ENCODE results near the gene RABGAP1L. TPM values are rescaled to one million over a fixed set of nuclear protein-coding genes. Genes with fewer than 3 reads are reported as not detected.

The RABGAP1L gene
- total RNA-seq, 1 donor from 2014 or later: 80.6 TPM

GRCh38 chr1:174996476-174996875, 837.2 kb downstream of the RABGAP1L start:
- no peaks in the 10 kb centered on the region for H3K9me3 ChIP-seq
- peaks cover 5% of the 10 kb centered on the region for H3K4me1 ChIP-seq
- no peak for ATAC-seq
- peaks cover 3% of the 10 kb centered on the region for H3K36me3 ChIP-seq
- no peak overlapping the region for H3K27ac ChIP-seq
- no peaks in the 10 kb centered on the region for H3K27me3 ChIP-seq
- no peak for TF ChIP-seq CTCF (IDR thresholded peaks at IDR 0.05)
- no peak for DNase-seq
- H3K4me3 ChIP-seq: no peak overlapping the region
- intact Hi-C loops (cut with DNase I): no loop called here

GRCh38 chr1:174997041-174997440, 837.7 kb downstream of the RABGAP1L start:
- DNase-seq (no peak), ATAC-seq (no peak)
- Histone ChIP-seq H3K4me3 (no peak overlapping the region), H3K27me3 (no peaks in the 10 kb centered on the region), H3K36me3 (peaks cover 3% of the 10 kb centered on the region), H3K9me3 (no peaks in the 10 kb centered on the region), H3K27ac (no peak overlapping the region), H3K4me1 (peaks cover 8% of the 10 kb centered on the region)
- no peak for TF ChIP-seq CTCF (IDR thresholded peaks at IDR 0.05)
- intact Hi-C loops (cut with DNase I): no loop called here

- Histone ChIP-seq H3K4me1 (peaks cover 14% of the 10 kb centered on the region), H3K27ac (peak overlapping the region; percentile 98), H3K4me3 (peak overlapping the region; percentile 88), H3K9me3 (no peaks in the 10 kb centered on the region), H3K36me3 (peaks cover 3% of the 10 kb centered on the region), H3K27me3 (no peaks in the 10 kb centered on the region)
- intact Hi-C loops (cut with DNase I): no loop called here
- TF ChIP-seq CTCF (IDR thresholded peaks at IDR 0.05): peak; percentile 80
- ATAC-seq: peak; percentile 31
- no peak for DNase-seq
These were observed 839.4 kb downstream of the RABGAP1L start for GRCh38 chr1:174998569-174999215.

- H3K4me1 ChIP-seq: peaks cover 15% of the 10 kb centered on the region
- intact Hi-C loops (cut with DNase I): no loop called here
- H3K27me3 ChIP-seq: no peaks in the 10 kb centered on the region
- TF ChIP-seq CTCF (IDR thresholded peaks at IDR 0.05): no peak
- peak; percentile 93 for ATAC-seq
- H3K27ac ChIP-seq: peak overlapping the region; percentile 98
- DNase-seq: peak; percentile 98
- H3K9me3 ChIP-seq: no peaks in the 10 kb centered on the region
- H3K36me3 ChIP-seq: no peaks in the 10 kb centered on the region
- peak overlapping the region; percentile 88 for H3K4me3 ChIP-seq
These were observed 840.1 kb downstream of the RABGAP1L start for GRCh38 chr1:174999216-174999935.

- H3K27me3 ChIP-seq: no peaks in the 10 kb centered on the region
- TF ChIP-seq CTCF (IDR thresholded peaks at IDR 0.05): no peak
- ATAC-seq (peak; percentile 1), DNase-seq (no peak)
- H3K36me3 ChIP-seq: peaks cover under 1% of the 10 kb centered on the region
- peak within 1 kb of the TSS; percentile 88 for H3K4me3 ChIP-seq
- peaks cover 15% of the 10 kb centered on the region for H3K4me1 ChIP-seq
- peak within 1 kb of the TSS; percentile 98 for H3K27ac ChIP-seq
- intact Hi-C loops (cut with DNase I): no loop called here
- H3K9me3 ChIP-seq: no peaks in the 10 kb centered on the region
These were observed 840.8 kb downstream of the RABGAP1L start, which contains the start of gene CACYBP for GRCh38 chr1:174999936-175000696. Gene CACYBP, plus strand, starts transcription at chr1:174999947. Its CDS starts 234 bp downstream, at chr1:175000181.
